WTC11 (cell line): Measurements from ENCODE around the gene PIMREG. TPM values are rescaled to one million over a fixed set of nuclear protein-coding genes. Genes with fewer than 3 reads are reported as not detected.

Source experiments
- ATAC-seq: fragments of 200-7000 bp; cut with Tn5 transposase; 2 replicates; pipeline ENCODE4 v1.10.0; 2021; ENCODE audit warnings: mild to moderate bottlenecking, moderate library complexity
- CTCF ChIA-PET: fragments of 300-600 bp; sonication (Branson Sonifier 250); formaldehyde crosslinking; loops from one replicate; lab custom pipeline; 2021; ENCODE audit warnings: antibody characterized with exemption; lab: Charles Lee
- POLR2A ChIA-PET: fragments of 350-600 bp; sonication (Branson Sonifier 250); formaldehyde crosslinking; loops from one replicate; lab custom pipeline; 2021; ENCODE audit warnings: antibody characterized with exemption; lab: Charles Lee
- DNase-seq: peaks from one replicate; pipeline ENCODE4 v3.0.0; 2021; ENCODE audit warnings: low spot score
- H3K27ac Mint-ChIP-seq: 2 replicates; pipeline ENCODE4 v1.8.0; 2021; ENCODE audit warnings: mixed read lengths
- H3K27me3 Mint-ChIP-seq: 2 replicates; pipeline ENCODE4 v1.8.0; 2021; ENCODE audit warnings: low read depth, mild to moderate bottlenecking, moderate library complexity, mixed read lengths
- H3K36me3 Mint-ChIP-seq: 2 replicates; pipeline ENCODE4 v1.8.0; 2021; ENCODE audit warnings: mixed read lengths
- H3K4me1 Mint-ChIP-seq: 2 replicates; pipeline ENCODE4 v1.8.0; 2022; ENCODE audit warnings: mixed read lengths
- H3K4me3 Mint-ChIP-seq: 2 replicates; pipeline ENCODE4 v1.8.0; 2021; ENCODE audit warnings: mild to moderate bottlenecking, moderate library complexity, mixed read lengths
- H3K9me3 Mint-ChIP-seq: 2 replicates; pipeline ENCODE4 v1.8.0; 2021; ENCODE audit warnings: mixed read lengths
- CREM ChIP-seq: sonication (generic); formaldehyde crosslinking; IDR thresholded peaks from 2 replicates; pipeline ENCODE4 v1.8.1; 2022; ENCODE audit warnings: mild to moderate bottlenecking, missing genetic modification reagents, moderate library complexity
- ETV6 ChIP-seq: sonication (generic); formaldehyde crosslinking; IDR thresholded peaks from 2 replicates; pipeline ENCODE4 v1.8.1; 2022; ENCODE audit warnings: mild to moderate bottlenecking, missing genetic modification reagents
- NFE2L1 ChIP-seq: sonication (generic); formaldehyde crosslinking; IDR thresholded peaks from 2 replicates; pipeline ENCODE4 v1.8.1; 2023; ENCODE audit warnings: missing genetic modification reagents
- SMAD4 ChIP-seq: sonication (generic); formaldehyde crosslinking; IDR thresholded peaks from 2 replicates; pipeline ENCODE4 v1.8.0; 2022; ENCODE audit warnings: mild to moderate bottlenecking, missing genetic modification reagents
- SOX15 ChIP-seq: fragments of 250-450 bp; sonication (Bioruptor Pico); IDR thresholded peaks from 2 replicates; pipeline ENCODE4 v1.9.0; 2021; ENCODE audit warnings: mild to moderate bottlenecking
- ZNF263 ChIP-seq: sonication (generic); formaldehyde crosslinking; IDR thresholded peaks from 2 replicates; pipeline ENCODE4 v1.8.1; 2022; ENCODE audit warnings: low read depth, mild to moderate bottlenecking, moderate library complexity, missing genetic modification reagents
- ZNF671 ChIP-seq: fragments of 250-450 bp; sonication (Bioruptor Pico); IDR thresholded peaks from 2 replicates; pipeline ENCODE4 v1.8.0; 2021; ENCODE audit warnings: mild to moderate bottlenecking
- total RNA-seq: library from RNA; stranded (reverse); gene quantifications from 3 replicates; pipeline ENCODE4 v1.2.3, GENCODE V29; 2021
- TF ChIP-seq, protein P1 (sequence below): sonication (generic); formaldehyde crosslinking; IDR thresholded peaks from 2 replicates; pipeline ENCODE4 v1.8.1; 2022; ENCODE audit warnings: low read depth, mild to moderate bottlenecking, moderate library complexity, missing genetic modification reagents, borderline replicate concordance
- TF ChIP-seq, protein P2 (sequence below): sonication (generic); formaldehyde crosslinking; IDR thresholded peaks from 2 replicates; pipeline ENCODE4 v1.8.0; 2022; ENCODE audit warnings: mild to moderate bottlenecking, missing genetic modification reagents
- TF ChIP-seq, protein P3 (sequence below): sonication (generic); formaldehyde crosslinking; IDR thresholded peaks from 2 replicates; pipeline ENCODE4 v1.8.0; 2023; ENCODE audit warnings: missing genetic modification reagents, mild to moderate bottlenecking, borderline replicate concordance
- TF ChIP-seq, protein P4 (sequence below): sonication (generic); formaldehyde crosslinking; IDR thresholded peaks from 2 replicates; pipeline ENCODE4 v1.8.0; 2023; ENCODE audit warnings: missing genetic modification reagents

The PIMREG gene
- total RNA-seq, 1 experiment from 2014 or later, result 92.2 TPM

DNA sequence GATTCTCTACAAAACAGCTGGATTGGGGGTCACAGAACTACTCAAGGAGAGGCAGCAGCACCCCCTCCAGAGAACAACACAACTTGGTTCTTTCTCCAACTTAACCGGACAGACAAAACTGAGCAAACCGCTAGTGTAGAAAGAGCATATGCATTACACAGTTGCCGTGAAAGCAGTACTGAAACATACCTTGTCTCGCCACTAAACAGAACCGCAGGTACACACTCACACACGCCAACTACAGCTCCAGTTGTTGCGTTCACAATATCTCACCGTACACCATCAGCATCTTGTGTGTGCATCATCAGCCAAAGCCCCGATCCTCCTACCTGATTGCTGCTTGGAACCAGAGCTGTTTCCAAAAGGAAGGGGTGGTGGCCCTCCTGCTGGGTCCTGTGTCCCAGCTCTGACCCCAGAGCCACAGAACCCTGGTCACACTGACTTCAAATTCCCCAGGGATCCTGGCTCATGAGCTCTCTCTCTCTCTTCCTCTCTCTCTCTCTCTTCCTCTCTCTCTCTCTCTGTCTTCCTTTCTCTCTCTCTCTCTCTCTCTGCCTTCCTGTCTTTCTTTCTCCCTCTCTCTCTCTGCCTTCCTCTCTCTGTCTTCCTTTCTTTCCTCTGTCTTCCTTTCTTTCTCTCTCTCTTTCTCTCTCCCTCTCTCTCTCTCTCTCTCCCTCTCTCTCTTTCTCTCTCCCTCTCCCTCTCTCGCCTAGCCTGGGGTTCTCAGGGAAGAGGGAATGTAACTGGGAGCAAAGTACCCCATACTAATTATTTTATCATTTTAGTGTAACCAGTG lies 8.4 kb downstream of the PIMREG start:
- ATAC-seq (no peak), DNase-seq (no peak)
- no peak for TF ChIP-seq NFE2L1 (CRISPR knock-in tag)
- TF ChIP-seq, protein P1, sequence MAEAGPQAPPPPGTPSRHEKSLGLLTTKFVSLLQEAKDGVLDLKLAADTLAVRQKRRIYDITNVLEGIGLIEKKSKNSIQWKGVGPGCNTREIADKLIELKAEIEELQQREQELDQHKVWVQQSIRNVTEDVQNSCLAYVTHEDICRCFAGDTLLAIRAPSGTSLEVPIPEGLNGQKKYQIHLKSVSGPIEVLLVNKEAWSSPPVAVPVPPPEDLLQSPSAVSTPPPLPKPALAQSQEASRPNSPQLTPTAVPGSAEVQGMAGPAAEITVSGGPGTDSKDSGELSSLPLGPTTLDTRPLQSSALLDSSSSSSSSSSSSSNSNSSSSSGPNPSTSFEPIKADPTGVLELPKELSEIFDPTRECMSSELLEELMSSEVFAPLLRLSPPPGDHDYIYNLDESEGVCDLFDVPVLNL (CRISPR knock-in tag), result no peak
- no peak for TF ChIP-seq SMAD4 (CRISPR knock-in tag)
- ChIA-PET POLR2A (interaction anchor here (3.7 kb wide), 1 partner anchor 9 kb away, joined by 24 read pairs; the partner anchor contains the start of gene PIMREG), CTCF (interaction anchor here (0.8 to 3.2 kb wide), 3 partner anchors 16 to 73 kb away, joined by 3 to 18 read pairs (median 3); no protein-coding TSS in a partner anchor)
- Mint-ChIP-seq H3K27ac (peak overlapping the region; percentile 24; the same call in 1 of the 2 replicates), H3K27me3 (no peaks in the 10 kb centered on the region; the same call in 1 of the 2 replicates), H3K4me3 (no peak overlapping the region), H3K4me1 (peaks cover 53% of the 10 kb centered on the region), H3K9me3 (no peaks in the 10 kb centered on the region), H3K36me3 (peaks cover 23% of the 10 kb centered on the region)

DNA sequence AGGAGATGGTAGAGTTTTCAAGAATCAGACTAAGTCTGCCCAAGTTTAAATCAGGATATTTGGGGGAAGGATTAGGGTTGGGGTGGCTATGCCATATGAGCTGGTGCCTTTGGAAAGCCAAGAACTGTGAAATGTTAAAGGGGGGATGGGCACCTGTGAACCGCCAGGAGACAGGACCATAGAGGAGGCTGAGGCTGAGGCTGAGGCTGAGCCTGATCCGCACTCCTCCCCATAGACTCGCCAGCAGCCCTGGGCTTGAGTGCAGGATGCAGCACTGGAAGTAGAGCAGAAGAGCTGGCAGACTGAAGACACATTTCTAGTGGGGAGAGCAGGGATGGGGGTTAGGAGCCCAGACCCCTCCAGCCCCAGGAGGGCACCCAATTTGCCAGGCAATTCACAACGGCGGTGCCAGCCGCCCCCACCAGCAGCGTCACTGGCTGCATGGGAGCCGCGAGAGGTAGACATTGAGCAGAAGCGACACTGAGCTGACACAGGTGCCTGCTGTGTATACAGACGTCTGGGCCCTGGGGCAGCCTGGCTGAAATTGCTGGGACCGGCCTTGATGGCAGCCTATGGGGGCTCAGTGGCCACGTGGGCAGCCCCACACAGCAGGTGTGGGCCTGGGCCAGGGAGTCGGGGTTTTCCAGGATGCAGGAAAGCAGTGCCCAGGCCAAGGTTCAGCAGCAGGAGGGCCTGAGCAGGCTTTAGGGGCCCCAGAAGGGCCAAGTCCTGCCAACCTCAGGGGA lies 9.2 kb downstream of the PIMREG start:
- Mint-ChIP-seq H3K9me3 (no peaks in the 10 kb centered on the region), H3K4me1 (peaks cover 53% of the 10 kb centered on the region), H3K4me3 (peak overlapping the region; percentile 3), H3K27ac (peak overlapping the region; percentile 46), H3K27me3 (no peaks in the 10 kb centered on the region; the same call in 1 of the 2 replicates), H3K36me3 (peaks cover 20% of the 10 kb centered on the region)
- DNase-seq (no peak), ATAC-seq (no peak)
- ChIA-PET CTCF (interaction anchor here (0.8 to 3.2 kb wide), 4 partner anchors 17 to 72 kb away, joined by 3 to 18 read pairs (median 4); no protein-coding TSS in a partner anchor), POLR2A (interaction anchor here (0.5 to 3.7 kb wide), 2 partner anchors 9 to 120 kb away, joined by 6 to 24 read pairs; partner anchors contain the start of gene PIMREG)
- peak; percentile 77; the same call in 1 of the 2 replicates for TF ChIP-seq ZNF263 (CRISPR knock-in tag)
- TF ChIP-seq SOX15 (CRISPR knock-in tag), result no peak

DNA sequence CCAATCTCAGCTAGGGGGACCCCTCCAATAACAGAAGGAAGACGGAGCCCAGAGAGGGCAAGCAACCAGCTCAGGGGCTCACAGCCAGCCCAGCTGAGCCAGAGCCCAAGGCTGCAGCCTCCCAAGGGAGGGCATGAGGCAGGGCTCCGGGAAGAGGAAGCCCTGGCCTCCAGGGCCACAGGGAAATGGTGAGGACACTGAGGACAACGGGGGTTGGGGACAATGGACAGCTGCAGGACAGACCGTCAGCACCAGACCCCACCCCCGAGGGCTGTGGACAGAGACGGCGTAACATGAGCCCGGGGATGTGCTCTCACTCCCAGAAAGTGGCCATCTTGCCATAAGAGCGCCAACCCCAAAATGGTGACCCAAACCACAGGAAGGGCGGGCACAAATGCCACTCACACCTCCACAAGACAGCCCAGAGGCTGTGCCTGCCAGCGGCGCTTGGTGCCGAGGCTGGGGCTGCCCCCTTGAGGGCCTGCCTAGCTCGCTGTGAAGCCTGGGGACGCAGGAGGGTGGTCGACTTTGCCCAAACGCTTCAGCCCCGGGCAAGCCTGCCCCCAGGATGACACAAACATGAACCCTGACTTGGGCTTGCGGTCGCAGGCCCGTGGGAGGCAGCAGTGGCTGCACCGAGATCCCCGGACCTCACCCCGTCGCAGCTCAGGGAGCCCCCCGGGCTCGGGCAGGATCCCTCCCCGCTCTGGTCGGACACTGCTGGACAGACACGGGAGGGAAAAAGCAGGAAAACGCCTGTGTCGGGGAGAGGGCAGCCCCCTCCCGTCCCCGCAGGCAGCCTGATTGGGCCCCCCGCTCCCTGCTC lies 10.5 kb downstream of the PIMREG start:
- Mint-ChIP-seq H3K27ac (no peak overlapping the region), H3K27me3 (no peaks in the 10 kb centered on the region; the same call in 1 of the 2 replicates), H3K36me3 (peaks cover 9% of the 10 kb centered on the region)
- POLR2A ChIA-PET, result interaction anchor here (3.7 kb wide), 1 partner anchor 11 kb away, joined by 24 read pairs; the partner anchor contains the start of gene PIMREG
- DNase-seq, result peak; percentile 53
- no peak for TF ChIP-seq ZNF671 (CRISPR knock-in tag)
- TF ChIP-seq, protein P2, sequence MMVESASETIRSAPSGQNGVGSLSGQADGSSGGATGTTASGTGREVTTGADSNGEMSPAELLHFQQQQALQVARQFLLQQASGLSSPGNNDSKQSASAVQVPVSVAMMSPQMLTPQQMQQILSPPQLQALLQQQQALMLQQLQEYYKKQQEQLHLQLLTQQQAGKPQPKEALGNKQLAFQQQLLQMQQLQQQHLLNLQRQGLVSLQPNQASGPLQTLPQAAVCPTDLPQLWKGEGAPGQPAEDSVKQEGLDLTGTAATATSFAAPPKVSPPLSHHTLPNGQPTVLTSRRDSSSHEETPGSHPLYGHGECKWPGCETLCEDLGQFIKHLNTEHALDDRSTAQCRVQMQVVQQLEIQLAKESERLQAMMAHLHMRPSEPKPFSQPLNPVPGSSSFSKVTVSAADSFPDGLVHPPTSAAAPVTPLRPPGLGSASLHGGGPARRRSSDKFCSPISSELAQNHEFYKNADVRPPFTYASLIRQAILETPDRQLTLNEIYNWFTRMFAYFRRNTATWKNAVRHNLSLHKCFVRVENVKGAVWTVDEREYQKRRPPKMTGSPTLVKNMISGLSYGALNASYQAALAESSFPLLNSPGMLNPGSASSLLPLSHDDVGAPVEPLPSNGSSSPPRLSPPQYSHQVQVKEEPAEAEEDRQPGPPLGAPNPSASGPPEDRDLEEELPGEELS (CRISPR knock-in tag), result 0 out of 2 replicates have a peak, but pooled peaks have one; percentile 2
- no peak for TF ChIP-seq CREM (CRISPR knock-in tag)
- TF ChIP-seq, protein P3, sequence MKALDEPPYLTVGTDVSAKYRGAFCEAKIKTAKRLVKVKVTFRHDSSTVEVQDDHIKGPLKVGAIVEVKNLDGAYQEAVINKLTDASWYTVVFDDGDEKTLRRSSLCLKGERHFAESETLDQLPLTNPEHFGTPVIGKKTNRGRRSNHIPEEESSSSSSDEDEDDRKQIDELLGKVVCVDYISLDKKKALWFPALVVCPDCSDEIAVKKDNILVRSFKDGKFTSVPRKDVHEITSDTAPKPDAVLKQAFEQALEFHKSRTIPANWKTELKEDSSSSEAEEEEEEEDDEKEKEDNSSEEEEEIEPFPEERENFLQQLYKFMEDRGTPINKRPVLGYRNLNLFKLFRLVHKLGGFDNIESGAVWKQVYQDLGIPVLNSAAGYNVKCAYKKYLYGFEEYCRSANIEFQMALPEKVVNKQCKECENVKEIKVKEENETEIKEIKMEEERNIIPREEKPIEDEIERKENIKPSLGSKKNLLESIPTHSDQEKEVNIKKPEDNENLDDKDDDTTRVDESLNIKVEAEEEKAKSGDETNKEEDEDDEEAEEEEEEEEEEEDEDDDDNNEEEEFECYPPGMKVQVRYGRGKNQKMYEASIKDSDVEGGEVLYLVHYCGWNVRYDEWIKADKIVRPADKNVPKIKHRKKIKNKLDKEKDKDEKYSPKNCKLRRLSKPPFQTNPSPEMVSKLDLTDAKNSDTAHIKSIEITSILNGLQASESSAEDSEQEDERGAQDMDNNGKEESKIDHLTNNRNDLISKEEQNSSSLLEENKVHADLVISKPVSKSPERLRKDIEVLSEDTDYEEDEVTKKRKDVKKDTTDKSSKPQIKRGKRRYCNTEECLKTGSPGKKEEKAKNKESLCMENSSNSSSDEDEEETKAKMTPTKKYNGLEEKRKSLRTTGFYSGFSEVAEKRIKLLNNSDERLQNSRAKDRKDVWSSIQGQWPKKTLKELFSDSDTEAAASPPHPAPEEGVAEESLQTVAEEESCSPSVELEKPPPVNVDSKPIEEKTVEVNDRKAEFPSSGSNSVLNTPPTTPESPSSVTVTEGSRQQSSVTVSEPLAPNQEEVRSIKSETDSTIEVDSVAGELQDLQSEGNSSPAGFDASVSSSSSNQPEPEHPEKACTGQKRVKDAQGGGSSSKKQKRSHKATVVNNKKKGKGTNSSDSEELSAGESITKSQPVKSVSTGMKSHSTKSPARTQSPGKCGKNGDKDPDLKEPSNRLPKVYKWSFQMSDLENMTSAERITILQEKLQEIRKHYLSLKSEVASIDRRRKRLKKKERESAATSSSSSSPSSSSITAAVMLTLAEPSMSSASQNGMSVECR (CRISPR knock-in tag), result 0 out of 2 replicates have a peak, but pooled peaks have one; percentile 47
- TF ChIP-seq ETV6 (CRISPR knock-in tag), result peak; percentile 68; the same call in 1 of the 2 replicates
- TF ChIP-seq, protein P4, sequence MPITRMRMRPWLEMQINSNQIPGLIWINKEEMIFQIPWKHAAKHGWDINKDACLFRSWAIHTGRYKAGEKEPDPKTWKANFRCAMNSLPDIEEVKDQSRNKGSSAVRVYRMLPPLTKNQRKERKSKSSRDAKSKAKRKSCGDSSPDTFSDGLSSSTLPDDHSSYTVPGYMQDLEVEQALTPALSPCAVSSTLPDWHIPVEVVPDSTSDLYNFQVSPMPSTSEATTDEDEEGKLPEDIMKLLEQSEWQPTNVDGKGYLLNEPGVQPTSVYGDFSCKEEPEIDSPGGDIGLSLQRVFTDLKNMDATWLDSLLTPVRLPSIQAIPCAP, result no peak
- TF ChIP-seq, all 79 proteins: peak for 3
- peak; percentile 26 for ATAC-seq
- CTCF ChIA-PET, result interaction anchor here (0.6 to 3.2 kb wide), 8 partner anchors 10 to 126 kb away, joined by 3 to 18 read pairs (median 4); partner anchors contain the start of gene PIMREG
- Mint-ChIP-seq H3K4me3 (peak overlapping the region; percentile 63), H3K4me1 (peaks cover 49% of the 10 kb centered on the region), H3K9me3 (no peaks in the 10 kb centered on the region)
